Frontal cortex (tissue), 4 donors: ENCODE data around the gene PLA2G2D. TPM values are rescaled to one million over a fixed set of nuclear protein-coding genes. Genes with fewer than 3 reads are reported as not detected.
A peak's percentile ranks its signal among the peaks of the same experiment; 100 is the strongest.

Source experiments
- DNase-seq, 2 donors: peaks; one replicate each; pipeline ENCODE4 v3.0.0; 2012; ENCODE audit warnings: low spot score in 2 of 2
- FAIRE-seq: peaks from 2 replicates; lab custom pipeline; 2012; peaks lifted over from hg19 to GRCh38; lab: Jason Lieb, UNC
- total RNA-seq: library from RNA; depleted of rRNA; stranded (reverse); fragments of >200 nt; gene quantifications from one replicate; pipeline ENCODE4 v1.2.3, GENCODE V29; 2014
- donor health status: control.
- donor health status: control.
- donor health status: control.

Gene PLA2G2D
- total RNA-seq, 1 donor from 2014 or later, result not detected

DNA sequence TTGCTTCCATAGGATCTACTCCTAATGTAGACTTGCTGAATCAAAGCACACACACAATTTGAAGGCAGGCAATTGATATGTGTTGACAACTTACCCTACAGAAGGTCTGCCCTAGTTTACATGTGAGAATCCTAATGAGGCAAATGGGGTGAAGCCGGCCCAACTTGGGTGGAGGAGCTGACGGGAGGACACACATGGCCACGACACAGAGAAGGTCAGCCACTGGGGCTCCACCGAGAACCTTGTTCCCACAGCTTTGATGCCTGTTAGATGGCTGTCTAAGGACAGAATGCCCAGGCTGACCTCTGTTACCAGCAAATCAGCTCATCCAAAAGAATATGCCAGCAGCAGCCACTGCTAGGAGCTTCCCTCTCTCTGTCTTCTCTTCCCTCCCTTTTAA lies 1.5 kb upstream of the PLA2G2D start:
- DNase-seq, result no peak
- FAIRE-seq, result no peak

DNA sequence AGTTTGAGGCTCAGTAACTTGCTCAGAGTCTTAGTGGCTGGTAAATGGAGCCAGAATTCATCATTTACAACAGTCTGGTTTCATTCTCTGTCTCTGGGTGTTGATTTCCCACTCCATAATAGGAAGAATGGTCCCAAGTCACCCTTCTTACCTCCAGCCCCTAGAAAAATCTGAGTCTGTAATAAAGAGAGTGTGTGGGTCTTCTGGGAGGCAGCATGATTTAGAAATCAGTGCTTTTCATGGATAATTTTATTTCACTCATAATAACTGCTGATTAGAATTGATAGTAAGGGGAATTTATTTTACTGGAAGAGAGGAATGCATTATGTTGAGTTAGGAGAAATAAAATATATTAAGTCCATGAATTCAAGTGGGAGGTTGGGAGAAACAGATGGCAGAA lies 2.1 kb downstream of the PLA2G2D start:
- FAIRE-seq (no peak), DNase-seq (no peak)

DNA sequence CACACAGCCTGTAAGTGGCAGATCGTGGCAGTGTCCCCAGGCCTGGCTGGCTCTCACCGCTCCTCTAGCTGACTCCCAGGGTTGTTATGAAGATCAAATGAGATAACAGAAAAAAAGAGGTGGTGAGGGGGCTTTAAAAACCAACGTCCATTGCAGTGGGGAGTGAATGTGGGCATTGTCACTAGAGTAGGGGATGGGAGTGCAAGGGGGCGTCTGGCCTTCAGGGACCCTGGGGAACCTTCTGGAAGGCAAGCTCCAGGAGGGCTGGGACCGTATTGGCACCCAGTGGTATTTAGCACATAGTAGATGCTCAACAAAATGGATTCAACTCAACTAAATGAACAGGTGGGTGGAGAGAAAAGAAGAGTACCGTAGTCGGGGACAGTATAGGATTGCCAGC lies 3.4 kb downstream of the PLA2G2D start:
- FAIRE-seq, result no peak
- no peak for DNase-seq

DNA sequence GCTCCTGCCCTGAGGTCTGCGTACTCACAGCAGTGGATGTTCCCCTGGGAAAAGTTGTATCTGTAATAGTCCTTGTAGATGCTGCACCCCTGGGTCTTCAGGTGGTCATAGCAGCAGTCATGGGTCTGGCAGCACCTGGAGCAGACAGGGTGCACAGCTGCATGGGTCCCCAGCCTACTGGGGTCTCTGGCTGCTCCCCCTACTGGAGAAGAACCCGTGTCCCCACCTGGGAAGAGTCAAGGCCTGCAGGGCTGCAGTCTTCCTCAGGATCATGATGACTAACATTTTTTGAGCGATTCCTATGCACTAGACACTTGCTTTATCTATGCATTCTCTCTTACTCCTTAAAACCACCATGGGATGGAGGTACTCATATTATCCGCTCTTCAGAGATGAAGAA lies 3.9 kb downstream of the PLA2G2D start:
- no peak for FAIRE-seq
- no peak for DNase-seq

DNA sequence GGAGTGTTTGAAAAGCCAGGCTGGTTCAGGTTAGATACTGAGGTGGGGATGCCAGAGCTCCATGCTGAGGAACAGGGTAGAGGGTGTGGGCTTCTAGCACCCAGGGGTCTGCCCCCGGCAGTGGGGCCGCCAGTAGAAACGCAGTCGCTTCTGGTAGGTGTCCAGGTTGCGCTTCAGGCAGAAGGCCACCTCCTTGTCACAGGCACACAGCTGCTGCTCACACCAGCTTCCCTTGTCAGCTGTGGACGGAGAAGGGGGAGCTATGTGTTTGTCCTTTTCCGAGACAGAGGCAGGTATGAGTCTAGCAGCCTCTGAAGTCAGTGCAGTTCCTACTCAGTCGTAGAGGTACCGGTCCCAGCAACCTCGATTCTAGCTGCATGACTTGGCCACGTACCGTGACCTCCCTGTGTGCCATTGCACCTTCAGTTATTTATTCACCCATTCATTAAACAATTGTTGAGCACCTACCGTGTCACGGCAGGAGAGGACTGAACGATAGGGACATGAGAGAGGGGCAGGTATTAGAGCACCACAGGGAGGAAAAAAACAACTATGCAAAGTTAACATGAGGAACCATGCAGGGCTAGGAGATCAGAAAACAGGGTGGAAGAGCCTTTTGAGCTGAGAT lies 5.2 kb downstream of the PLA2G2D start:
- no peak for DNase-seq
- FAIRE-seq, result no peak

DNA sequence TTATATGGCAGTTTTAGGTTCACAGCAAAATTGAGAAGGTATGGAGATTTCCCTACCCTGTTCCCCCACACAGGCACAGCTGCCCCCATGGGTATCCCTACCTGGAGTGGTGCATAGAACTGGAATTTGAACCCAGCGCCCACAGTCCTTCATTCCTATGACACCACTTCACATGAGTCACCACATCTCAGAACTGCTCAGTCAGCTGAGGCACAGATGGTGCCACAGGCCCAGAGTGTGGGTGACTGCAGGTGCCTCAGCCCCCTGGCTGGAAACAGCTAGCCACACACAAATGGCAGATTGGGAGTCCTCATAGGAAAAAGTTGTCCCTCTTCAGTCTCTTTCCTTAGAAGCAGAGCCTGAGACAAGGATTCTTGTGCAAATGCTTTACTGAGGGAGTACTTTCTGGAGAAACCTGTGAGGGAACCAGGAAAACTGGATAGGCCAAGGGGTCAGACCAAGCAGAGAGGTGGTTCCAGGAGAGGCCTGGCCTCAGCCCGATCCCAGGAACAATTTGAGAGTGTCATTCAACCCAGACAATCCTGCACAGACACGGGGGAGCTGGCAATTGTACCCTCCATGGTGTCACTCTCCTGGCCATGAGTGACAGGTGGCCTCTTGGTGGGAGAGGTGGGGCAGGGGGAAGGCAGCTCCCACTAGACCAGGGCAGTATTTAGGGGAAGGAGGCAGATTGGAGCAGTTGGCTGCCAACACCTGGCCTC lies 6.9 kb downstream of the PLA2G2D start:
- no peak for FAIRE-seq
- DNase-seq, result no peak

DNA sequence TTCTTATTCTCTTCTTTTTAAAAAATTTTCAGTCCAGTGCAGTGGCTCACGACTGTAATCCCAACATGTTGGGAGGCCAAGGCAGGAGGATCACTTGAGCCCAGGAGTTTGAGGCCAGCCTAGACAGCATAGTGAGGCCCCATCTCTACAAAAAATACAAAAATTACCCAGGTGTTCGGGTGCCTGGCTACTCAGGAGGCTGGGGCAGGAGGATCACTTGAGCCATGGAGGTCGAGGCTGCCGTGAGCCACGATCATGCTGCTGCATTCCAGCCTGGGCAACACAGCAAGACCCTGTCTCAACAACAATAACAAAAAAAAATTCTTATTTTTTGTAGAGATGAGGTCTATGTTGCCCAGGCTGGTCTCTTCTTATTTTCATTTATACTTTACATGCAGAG lies 7.9 kb downstream of the PLA2G2D start:
- DNase-seq (no peak), FAIRE-seq (no peak)

DNA sequence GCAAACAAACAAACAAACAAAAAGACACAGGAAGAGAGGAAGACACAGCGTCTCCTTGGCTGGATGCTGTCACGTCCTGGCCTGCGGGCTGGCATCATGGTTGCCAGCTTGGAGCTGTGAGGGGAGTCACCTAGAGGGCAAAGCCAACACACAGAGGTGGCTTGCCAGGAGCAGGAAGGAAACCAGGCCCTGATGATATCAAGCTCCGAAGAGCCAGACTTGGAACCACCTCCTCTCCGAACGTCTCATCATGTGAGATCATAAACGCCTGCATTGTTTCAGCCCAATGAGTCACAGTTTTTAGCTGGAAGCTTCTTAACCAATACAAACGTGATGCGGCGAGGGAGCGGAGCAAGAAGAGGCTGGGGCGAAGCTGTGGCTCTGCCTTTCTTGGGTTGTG lies 8.7 kb downstream of the PLA2G2D start:
- FAIRE-seq (no peak), DNase-seq (no peak)

DNA sequence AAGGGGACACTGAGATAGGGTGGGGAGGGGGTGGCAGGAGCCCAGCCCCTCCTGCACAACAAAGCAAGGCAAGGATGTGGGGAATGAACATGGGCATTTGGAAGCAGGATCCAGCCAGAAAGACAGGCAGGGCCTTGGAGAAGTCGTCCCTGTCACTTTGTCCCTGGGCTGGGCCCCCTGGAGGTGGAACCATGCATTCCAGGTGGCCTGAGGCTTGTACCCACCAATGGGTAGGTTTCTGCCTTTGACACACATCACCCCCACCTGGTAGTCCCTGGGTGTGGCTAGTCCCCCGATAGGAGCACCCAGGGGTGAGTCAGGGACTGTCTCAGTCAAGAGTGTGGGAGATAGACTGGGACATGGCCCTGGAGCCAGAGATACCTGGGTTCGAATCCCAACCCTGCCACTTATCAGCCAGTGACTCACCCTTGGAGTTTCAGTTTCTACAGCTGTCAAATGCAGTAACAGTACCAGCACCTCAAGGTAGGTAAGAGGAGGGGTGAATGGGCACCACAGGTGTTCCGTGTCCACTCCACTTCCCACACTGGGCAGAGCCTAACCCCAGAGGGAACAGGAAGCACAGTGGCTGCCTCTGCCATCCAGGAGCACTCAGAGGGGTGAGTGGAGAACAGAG lies 10.0 kb downstream of the PLA2G2D start:
- DNase-seq (no peak), FAIRE-seq (no peak)

DNA sequence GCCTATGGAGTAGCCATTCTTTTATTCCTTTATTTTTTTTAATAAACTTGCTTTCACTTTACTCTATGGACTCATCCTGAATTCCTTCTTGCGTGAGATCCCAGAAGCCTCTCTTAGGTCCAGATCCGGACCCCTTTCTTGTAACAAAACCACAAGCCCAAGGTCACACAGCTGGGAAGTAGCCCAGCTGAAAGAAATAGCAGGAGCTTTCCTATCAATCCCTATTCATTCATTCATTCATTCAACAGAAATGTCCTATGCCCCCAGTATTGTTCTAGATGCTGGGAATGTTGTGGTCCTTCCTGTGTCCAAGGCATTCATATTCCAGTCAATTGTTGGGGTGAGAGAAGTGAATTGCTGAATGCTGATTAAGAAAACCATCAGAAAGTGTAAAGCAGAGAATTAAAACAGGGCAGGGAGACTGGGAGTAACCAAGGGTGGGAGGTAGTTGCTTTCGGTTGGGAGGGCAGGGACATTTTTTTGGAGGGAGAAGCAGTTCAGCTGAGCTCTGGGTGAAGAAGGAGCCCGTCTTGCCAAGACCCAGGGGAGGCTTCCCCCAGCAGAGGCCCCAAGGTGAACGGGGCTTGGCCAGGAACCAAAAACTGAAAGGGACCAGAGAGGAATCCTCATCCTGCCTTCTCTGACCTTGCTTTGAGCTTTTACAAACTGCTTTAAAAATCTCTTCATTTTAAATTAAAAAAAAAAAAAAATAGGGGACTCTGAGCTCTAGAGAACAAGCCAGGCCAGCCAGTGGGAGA lies 10.8 kb downstream of the PLA2G2D start:
- DNase-seq (no peak), FAIRE-seq (no peak)

DNA sequence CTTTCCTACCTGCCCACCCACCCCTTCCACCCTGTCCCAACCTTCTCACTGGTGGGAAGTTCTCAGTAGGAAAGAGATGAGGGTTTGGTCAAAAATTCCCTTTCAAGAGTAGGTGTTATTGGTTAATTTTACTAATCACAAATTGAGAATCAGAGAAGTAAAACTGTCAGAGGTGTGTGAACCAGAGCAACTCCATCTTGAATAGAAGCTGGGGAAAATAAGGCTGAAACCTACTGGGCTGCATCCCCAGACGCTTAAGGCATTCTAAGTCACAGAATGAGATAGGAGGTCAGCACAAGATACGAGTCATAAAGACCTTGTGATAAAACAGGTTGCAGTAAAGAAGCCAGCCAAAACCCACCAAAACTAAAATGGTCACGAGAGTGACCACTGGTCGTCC lies 11.5 kb downstream of the PLA2G2D start:
- DNase-seq (no peak), FAIRE-seq (no peak)

DNA sequence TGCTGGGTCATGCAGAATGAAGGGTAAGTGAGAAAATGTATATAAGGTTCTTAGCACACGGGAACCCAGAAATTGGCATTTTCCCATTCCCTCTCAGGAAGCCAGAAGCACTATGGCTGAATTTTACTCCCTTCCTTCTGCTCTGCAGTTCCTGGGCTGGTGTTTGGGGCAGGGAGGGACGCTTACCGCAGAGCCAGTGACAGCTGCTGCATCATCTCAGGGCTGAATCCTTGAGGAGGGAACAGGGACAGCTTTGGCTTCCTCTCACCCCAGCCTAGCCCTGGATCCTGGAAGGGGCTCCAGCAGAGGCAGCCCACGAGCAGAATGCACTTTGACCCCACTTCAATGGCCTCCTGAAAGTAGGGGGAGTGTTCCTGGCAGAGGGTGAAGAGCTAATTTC lies 12.0 kb downstream of the PLA2G2D start:
- no peak for FAIRE-seq
- DNase-seq, result no peak

DNA sequence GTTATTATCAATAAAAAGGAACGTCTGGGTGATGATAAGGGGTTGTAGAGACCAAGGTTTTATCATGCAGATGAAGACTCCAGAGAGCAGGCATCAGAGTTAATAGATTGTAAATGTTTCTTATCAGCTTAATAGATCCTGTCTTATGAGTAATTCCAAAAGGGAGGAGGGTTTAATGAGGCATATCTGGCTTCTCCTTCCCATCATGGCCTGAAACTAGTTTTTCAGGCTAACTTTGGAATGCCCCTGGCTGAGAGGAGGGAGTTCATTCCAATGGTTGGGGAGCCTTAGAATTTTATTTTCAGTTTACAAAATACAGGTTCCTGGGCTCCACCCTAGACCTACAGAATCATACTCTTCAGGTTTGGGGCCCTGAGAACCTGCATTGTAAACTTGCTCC lies 13.5 kb downstream of the PLA2G2D start:
- DNase-seq, result no peak
- no peak for FAIRE-seq

DNA sequence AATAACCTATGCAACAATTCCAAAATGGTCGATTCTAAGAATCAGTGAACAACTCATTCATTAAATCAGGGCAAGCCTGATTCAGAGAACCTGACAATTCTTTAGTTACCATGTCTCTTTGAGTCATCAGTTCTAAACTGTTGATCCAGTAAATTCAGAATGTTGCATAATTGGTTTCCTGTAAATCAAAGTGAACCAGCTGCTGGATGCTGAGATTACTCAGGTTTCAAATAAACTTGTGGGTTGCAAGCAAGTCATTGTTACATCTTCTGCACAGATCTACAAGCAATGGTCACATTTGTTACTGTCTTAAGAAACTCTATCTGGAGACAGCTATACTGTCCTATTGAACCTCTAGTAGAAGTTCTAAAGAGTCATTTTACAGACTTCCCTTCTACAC lies 16.5 kb downstream of the PLA2G2D start:
- DNase-seq, result no peak
- FAIRE-seq, result no peak

DNA sequence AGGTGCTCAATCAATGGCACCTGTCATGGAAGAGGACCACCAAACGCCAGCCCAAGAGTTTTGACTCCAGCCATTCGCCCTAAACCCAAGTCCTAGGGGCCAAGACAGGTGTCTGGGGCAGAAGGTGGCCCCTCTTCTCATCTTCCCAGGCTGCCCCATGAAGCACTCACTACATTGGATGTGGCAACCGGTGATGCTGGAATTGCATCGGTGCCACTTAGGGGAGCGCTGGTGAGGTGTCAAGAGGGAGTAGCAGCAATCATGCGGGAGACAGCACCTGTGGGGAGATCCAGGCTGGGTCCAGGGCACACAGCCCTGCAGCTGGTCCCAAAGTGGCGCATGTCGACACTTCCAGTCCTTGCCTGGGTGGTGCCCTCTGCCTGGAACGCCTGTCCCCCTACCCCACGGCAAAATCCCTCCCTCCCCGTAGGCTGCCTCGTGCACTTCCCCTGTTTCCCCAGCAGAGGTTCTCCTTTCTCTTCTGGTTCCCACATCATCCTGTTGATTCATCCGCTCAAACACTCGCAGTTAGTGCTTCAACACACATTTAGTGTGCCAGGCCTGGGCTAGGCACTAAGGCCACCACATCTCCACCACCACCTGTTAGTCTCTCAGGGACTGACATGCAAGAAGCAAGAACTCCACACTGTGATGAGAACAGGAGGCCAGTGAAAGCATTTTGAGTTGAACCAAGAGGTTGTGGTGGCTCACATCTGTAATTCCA lies 18.5 kb downstream of the PLA2G2D start:
- FAIRE-seq (no peak), DNase-seq (peak; percentile 14 to 44)

DNA sequence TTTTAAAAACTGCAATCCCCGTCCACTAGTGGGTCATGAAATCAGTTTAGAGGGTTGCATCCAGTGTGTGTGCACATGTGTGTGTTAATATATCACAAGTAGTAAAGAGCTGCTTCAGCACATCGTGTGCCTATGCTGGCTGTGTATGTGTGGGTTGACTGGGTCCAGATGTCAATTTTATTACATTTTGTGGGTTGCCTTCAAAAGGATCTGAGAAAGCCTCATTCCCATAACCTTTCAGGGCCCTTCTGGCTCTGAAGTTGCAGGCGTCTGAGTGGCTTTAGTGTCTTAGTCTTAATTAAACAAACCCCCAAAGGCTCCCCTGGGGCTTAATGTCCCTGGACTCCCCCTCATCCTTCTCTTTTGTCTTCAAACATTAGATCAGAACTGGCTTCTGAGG lies 19.8 kb downstream of the PLA2G2D start:
- DNase-seq (no peak), FAIRE-seq (no peak)

DNA sequence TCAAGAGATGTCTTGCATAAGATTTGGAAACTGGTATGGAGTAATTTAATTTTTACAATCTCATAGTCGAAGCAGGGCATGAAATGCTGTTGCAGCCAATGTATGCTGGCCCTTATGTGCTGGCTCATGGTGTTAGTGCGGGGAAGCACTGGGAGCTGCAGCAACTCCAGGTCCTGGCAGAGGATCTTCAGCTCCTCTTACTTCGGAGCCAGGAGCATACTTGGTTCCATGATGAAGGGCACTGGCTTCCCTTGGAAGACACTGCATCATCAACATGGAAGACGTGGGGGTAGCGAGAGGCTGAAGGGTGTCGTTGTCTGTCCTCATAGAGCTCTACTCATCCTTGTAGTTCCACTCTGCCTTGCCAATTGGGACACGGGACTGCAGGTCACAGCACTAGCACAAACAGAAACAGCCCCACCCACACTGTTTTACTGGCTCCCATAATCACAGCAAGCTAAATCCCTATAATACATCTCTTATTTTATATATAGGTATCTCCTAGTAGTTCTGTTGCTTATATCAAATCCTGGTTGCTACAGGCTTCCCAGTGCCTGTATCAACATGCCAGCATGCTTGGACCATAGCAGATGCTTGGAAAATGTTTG lies 22.4 kb downstream of the PLA2G2D start:
- no peak for FAIRE-seq

DNA sequence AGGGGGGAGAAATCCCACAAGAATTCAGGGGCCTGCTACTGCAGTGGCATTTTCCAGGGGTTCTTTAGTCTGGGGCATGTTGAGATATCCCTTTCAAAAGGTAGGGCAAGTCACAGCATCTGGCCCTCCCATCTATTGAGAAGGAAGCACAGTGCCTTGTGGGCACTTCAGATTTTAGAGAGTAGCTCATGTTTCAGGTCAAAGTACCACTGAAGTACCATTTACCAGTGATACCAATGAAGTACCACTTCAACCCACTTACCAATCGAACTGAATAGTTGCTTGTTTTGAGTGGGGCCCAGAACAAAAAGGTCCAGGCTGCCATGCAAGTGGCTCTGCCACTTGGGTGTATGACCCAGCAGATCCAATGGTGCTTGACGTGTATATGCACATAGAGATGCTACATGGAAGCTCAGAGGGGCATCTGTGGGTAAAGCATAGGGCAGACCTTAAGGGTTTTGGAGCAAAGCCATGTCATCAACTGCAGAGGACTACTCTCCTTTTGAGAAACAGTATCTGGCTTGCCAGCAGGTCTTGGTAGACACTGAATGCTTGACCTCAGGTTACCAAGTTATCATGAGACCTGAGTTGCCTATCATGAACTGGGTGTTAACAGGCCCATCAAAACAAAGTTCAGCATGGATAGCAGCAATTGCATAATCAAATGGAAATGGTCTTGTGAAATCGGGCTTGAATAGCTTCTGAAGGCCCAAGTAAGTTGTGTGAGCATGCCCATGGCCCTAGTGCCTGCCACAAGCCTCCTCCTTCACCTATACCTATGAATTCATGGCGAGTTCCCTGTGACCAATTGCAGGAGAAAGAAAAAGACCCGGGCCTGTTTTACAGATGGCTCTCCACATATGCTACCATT lies 23.5 kb downstream of the PLA2G2D start:
- DNase-seq (no peak), FAIRE-seq (no peak)

More for the DNA sequence above, 22.4 kb downstream of the PLA2G2D start:
- no peak for DNase-seq

DNA sequence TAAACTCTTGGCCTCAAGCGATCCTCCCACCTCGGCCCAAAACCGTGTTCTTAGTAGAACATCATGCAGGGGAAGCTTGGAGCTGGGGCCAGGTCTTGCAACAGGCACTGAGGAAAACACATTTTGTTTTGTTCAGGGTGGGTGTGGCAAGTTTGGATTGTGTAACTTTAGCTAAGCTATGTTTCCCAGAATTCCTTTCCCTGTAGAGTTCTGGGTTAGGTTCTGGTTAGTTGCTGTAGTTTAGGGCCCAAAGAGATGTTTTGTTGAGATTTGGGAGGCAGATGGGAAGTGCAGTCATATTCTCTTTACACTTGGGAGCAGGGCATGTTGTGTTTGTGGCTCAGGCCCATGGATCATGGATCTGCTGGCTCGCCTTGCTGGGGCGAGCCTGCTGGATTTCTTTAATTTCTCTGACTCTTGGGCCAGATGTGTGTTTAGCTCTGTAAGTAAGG lies 25.4 kb downstream of the PLA2G2D start:
- no peak for DNase-seq
- no peak for FAIRE-seq
